HepG2 (cell line): Measurements from ENCODE around the gene METTL2A. TPM values are rescaled to one million over a fixed set of nuclear protein-coding genes. Genes with fewer than 3 reads are reported as not detected.

Experiments used
- ATAC-seq: fragments of 200-7000 bp; cut with Tn5 transposase; 3 replicates; pipeline ENCODE4 v1.9.1; 2020; ENCODE audit warnings: mild to moderate bottlenecking, moderate library complexity
- BruUV-seq: library from RNA; stranded (reverse); fragments of 400-500 nt; replicated peaks from 2 replicates; lab custom pipeline; 2021; lab: Mats Ljungman, UMichigan
- CTCF ChIA-PET: fragments of 300-600 bp; formaldehyde crosslinking; extraction: SDS; loops from one replicate; lab custom pipeline; 2021; ENCODE audit warnings: low total read pairs, inconsistent platforms, low intra/inter-chr PET ratio; lab: Yijun Ruan, JAX
- POLR2A ChIA-PET: fragments of 350-600 bp; sonication (Branson Sonifier 250); formaldehyde crosslinking; loops from one replicate; lab custom pipeline; 2020; ENCODE audit warnings: antibody characterized with exemption, inconsistent platforms; lab: Yijun Ruan, JAX
- DNase-seq: peaks from one replicate; pipeline ENCODE4 v3.0.0-alpha.2; 2015; ENCODE audit warnings: low spot score
- FAIRE-seq: peaks from 3 replicates; lab custom pipeline; 2011; peaks lifted over from hg19 to GRCh38; lab: Jason Lieb, UNC
- H2AFZ ChIP-seq: one replicate; pipeline ENCODE4 v1.6.1; 2011; ENCODE audit warnings: low read length, inconsistent platforms
- H3K27ac ChIP-seq: fragments of 300-600 bp; 3 replicates; pipeline ENCODE4 v1.8.0; 2011; ENCODE audit warnings: mixed run types, mild to moderate bottlenecking, mixed read lengths, low read length, inconsistent platforms; ENCODE audit not compliant: insufficient read depth; ENCODE audit errors: extremely low read length
- H3K27me3 ChIP-seq, 2 experiments: fragments of 200-600 bp in 1 of 2; 2 replicates in 1 of 2; 3 replicates in 1 of 2; pipeline versions ENCODE4 v1.6.0 to v1.8.0; 2011; ENCODE audit warnings: low read length in 2 of 2, mild to moderate bottlenecking in 2 of 2, moderate library complexity in 2 of 2, inconsistent platforms in 1 of 2; ENCODE audit not compliant: insufficient read depth in 2 of 2, control insufficient read depth in 1 of 2
- H3K36me3 ChIP-seq, 2 experiments: fragments of 200-600 bp in 1 of 2; replicated peaks in 1 of 2; 2 replicates in 1 of 2; 3 replicates in 1 of 2; pipeline versions ENCODE4 v1.5.1 to v1.8.0; 2011; ENCODE audit warnings: low read length in 2 of 2, inconsistent platforms in 1 of 2; ENCODE audit not compliant: insufficient read depth in 2 of 2, control insufficient read depth in 1 of 2
- H3K4me1 ChIP-seq: 2 replicates; pipeline ENCODE4 v1.5.1; 2012; ENCODE audit warnings: low read length, inconsistent platforms; ENCODE audit not compliant: insufficient read depth
- H3K4me2 ChIP-seq: 2 replicates; pipeline ENCODE4 v1.6.0; 2011; ENCODE audit warnings: low read depth, low read length, inconsistent platforms
- H3K4me3 ChIP-seq, 3 experiments: fragments of 200-600 bp in 1 of 3; sonication (generic), shearing (Covaris generic) in 1 of 3; replicated peaks in 1 of 3; 2 replicates each; pipeline ENCODE4 v1.5.1; 2011 to 2016; ENCODE audit warnings: low read length in 3 of 3, inconsistent platforms in 2 of 3, low read depth in 2 of 3, mild to moderate bottlenecking in 2 of 3, control low read depth in 1 of 3, mixed read lengths in 1 of 3; ENCODE audit not compliant: insufficient read depth in 1 of 3
- H3K79me2 ChIP-seq: one replicate; pipeline ENCODE4 v1.6.1; 2011; ENCODE audit warnings: low read length, inconsistent platforms; ENCODE audit not compliant: insufficient read depth
- H3K9ac ChIP-seq: 2 replicates; pipeline ENCODE4 v1.6.0; 2011; ENCODE audit warnings: mild to moderate bottlenecking, low read depth, low read length, inconsistent platforms; ENCODE audit not compliant: insufficient read depth
- H3K9me3 ChIP-seq: 2 replicates; pipeline ENCODE4 v1.5.1; 2012; ENCODE audit warnings: mild to moderate bottlenecking, low read length
- H4K20me1 ChIP-seq: 2 replicates; pipeline ENCODE4 v1.6.0; 2011; ENCODE audit warnings: inconsistent platforms, mild to moderate bottlenecking, low read length, moderate library complexity; ENCODE audit not compliant: insufficient read depth
- ATRX ChIP-seq: sonication (generic); formaldehyde crosslinking; IDR thresholded peaks from 2 replicates; pipeline ENCODE4 v1.4.0; 2020; ENCODE audit warnings: missing genetic modification reagents, borderline replicate concordance
- EHMT2 ChIP-seq: fragments of 200-600 bp; sonication (generic); IDR thresholded peaks from 2 replicates; pipeline ENCODE4 v1.7.0; 2017; ENCODE audit warnings: antibody characterized with exemption, low read depth, low read length, borderline replicate concordance
- ESRRA ChIP-seq: sonication (generic); formaldehyde crosslinking; IDR thresholded peaks from 2 replicates; pipeline ENCODE4 v1.5.1; 2020; ENCODE audit warnings: mild to moderate bottlenecking, low read depth, missing genetic modification reagents
- LCORL ChIP-seq, 2 experiments: fragments of 450-650 bp in 1 of 2; sonication (generic) in 1 of 2; formaldehyde crosslinking in 1 of 2; IDR thresholded peaks; 2 replicates each; pipeline versions ENCODE4 v1.5.0 to v1.6.1; 2017 to 2020; ENCODE audit warnings: antibody characterized with exemption in 1 of 2, missing genetic modification reagents in 1 of 2
- MED13 ChIP-seq: sonication (generic); formaldehyde crosslinking; IDR thresholded peaks from 2 replicates; pipeline ENCODE4 v1.5.0; 2020; ENCODE audit warnings: missing genetic modification reagents
- PRDM10 ChIP-seq: sonication (generic); formaldehyde crosslinking; IDR thresholded peaks from 2 replicates; pipeline ENCODE4 v1.4.0; 2020; ENCODE audit warnings: low read depth, missing genetic modification reagents
- SP4 ChIP-seq: sonication (generic); formaldehyde crosslinking; IDR thresholded peaks from 2 replicates; pipeline ENCODE4 v1.8.1; 2023; ENCODE audit warnings: mild to moderate bottlenecking, missing genetic modification reagents
- ZNF205 ChIP-seq: IDR thresholded peaks from 2 replicates; pipeline ENCODE4 v1.6.1; 2018; ENCODE audit warnings: missing biosample characterization, missing genetic modification reagents
- ZNF281 ChIP-seq: sonication (generic); formaldehyde crosslinking; IDR thresholded peaks from 2 replicates; pipeline ENCODE4 v1.4.0; 2020; ENCODE audit warnings: missing genetic modification reagents, borderline replicate concordance
- ZSCAN20 ChIP-seq: sonication (generic); formaldehyde crosslinking; IDR thresholded peaks from 2 replicates; pipeline ENCODE4 v1.4.0; 2020; ENCODE audit warnings: missing genetic modification reagents, mild to moderate bottlenecking, borderline replicate concordance
- WGBS: methylation state at CpG from one replicate; pipeline ENCODE4 v1.1.6; 2017; ENCODE audit warnings: low lambda C conversion rate; 5-methylcytosine and 5-hydroxymethylcytosine counted together
- in situ Hi-C: cut with HindIII; loops from 2 replicates; pipeline ENCODE4 v1.10.0; 2017; ENCODE audit warnings: low pct_unique_long_range_greater_than_20kb; ENCODE audit not compliant: extremely low pct_ligation_motif_present
- intact Hi-C: fragments of 100-400 bp; cut with micrococcal nuclease; formaldehyde crosslinking; loops from one replicate; pipeline ENCODE4 v1.10.0; 2022; ENCODE audit not compliant: unreplicated experiment
- polyA plus RNA-seq, 8 experiments: library from polyadenylated mRNA; depleted of rRNA in 3 of 8; stranded (reverse) in 7 of 8; unstranded in 1 of 8; fragments of >200 nt; fragmentation: Illumina TruSeq in 4 of 8; extraction: Trizol in 4 of 8; gene quantifications; 2 replicates each; pipeline versions ENCODE4 v1.2.1 to v1.2.3, GENCODE V29; 2011 to 2016; ENCODE audit warnings: low read depth in 4 of 8, missing spikeins in 1 of 8, mixed read lengths in 1 of 8; ENCODE audit not compliant: insufficient read depth in 1 of 8
- total RNA-seq, 5 experiments: library from RNA; depleted of rRNA; stranded (reverse); fragments of >200 nt; fragmentation: Illumina TruSeq; extraction: Trizol; gene quantifications; 2 replicates each; pipeline ENCODE4 v1.2.3, GENCODE V29; 2016; ENCODE audit warnings: low read depth in 1 of 5
- TF ChIP-seq, protein P1 (sequence below): IDR thresholded peaks from 2 replicates; pipeline ENCODE4 v1.6.1; 2016; ENCODE audit warnings: mild to moderate bottlenecking, missing biosample characterization, missing genetic modification reagents

The METTL2A gene
- total and polyA plus RNA-seq, 2 of the 13 experiments (the other 11 are each of a cell fraction or from before 2014, with no cell fraction given): 15.6 to 32.3 TPM

GRCh38 chr17:62392908-62393307 lies 30.8 kb upstream of the METTL2A start:
- H4K20me1 ChIP-seq: no peaks in the 10 kb centered on the region
- ChIA-PET CTCF (no interaction called here), POLR2A (no interaction called here)
- H3K9ac ChIP-seq: no peak overlapping the region
- H2AFZ ChIP-seq: no peak overlapping the region
- no peaks in the 10 kb centered on the region for H3K79me2 ChIP-seq
- intact Hi-C loops (no loop called here), in situ Hi-C loops (no loop called here)
- H3K36me3 ChIP-seq: no peaks in the 10 kb centered on the region
- ATAC-seq (no peak), FAIRE-seq (no peak), DNase-seq (no peak)
- H3K27me3 ChIP-seq: peaks cover 0 to 3% of the 10 kb centered on the region in 2 experiments; a peak in 1 of 5 replicates
- H3K4me1 ChIP-seq: peaks cover 8% of the 10 kb centered on the region
- TF ChIP-seq, protein P1, sequence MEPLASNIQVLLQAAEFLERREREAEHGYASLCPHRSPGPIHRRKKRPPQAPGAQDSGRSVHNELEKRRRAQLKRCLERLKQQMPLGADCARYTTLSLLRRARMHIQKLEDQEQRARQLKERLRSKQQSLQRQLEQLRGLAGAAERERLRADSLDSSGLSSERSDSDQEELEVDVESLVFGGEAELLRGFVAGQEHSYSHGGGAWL: no peak
- TF ChIP-seq ZNF281 (CRISPR knock-in tag) (no peak), PRDM10 (CRISPR knock-in tag) (no peak), MED13 (CRISPR knock-in tag) (no peak), SP4 (CRISPR knock-in tag) (no peak), ZSCAN20 (CRISPR knock-in tag) (no peak), ATRX (no peak), ESRRA (CRISPR knock-in tag) (no peak), EHMT2 (no peak), LCORL (IDR thresholded peaks at IDR 0.05) (no peak), LCORL (CRISPR knock-in tag; IDR thresholded peaks at IDR 0.05) (no peak), ZNF205 (no peak)
- no peak overlapping the region for H3K27ac ChIP-seq
- H3K4me3 ChIP-seq: no peak overlapping the region
- H3K4me2 ChIP-seq: no peak overlapping the region
- no peaks in the 10 kb centered on the region for H3K9me3 ChIP-seq
- BruUV-seq: no TSS peak
- WGBS: 11% methylated on average over 1 of the region's 1 CpG
